Cardiac fibroblast (primary cell): Measurements from ENCODE around the gene HBS1L.

ENCODE experiments used
- DNase-seq, 2 donors: peaks; one replicate each; pipeline versions ENCODE4 v3.0.0 to v3.0.0-alpha.2; 2010; ENCODE audit warnings: low read depth in 2 of 2
- H3K4me3 ChIP-seq, 2 donors: replicated peaks in 1 of 2; 1 replicate in 1 of 2; 2 replicates in 1 of 2; pipeline ENCODE4 v1.5.1; 2011; ENCODE audit warnings: low read depth in 2 of 2, low read length in 2 of 2, mild to moderate bottlenecking in 2 of 2, moderate library complexity in 1 of 2
- TF ChIP-seq, protein P1 (sequence below): IDR thresholded peaks from one replicate; pipeline ENCODE4 v1.5.1; 2011; ENCODE audit warnings: low read depth, mild to moderate bottlenecking, low read length, inconsistent platforms

Gene HBS1L

DNA sequence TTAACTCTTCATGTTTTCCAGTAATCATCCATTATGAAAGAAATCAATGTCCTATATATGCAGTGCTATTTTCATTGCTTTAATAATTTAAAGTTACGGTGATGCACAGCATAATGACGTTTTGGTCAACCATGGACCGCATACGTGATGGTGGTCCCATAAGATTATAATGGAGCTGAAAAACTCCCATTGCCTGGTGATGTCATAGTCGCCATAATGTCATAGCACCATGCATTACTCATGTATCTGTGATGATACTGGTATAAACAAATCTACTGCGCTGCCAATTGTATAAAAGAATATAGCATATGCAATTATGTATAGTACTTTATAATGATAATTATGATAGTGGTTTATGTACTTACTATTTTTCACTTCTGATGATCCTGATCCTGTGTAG, 62.5 kb downstream of the HBS1L start:
- no peak overlapping the region for H3K4me3 ChIP-seq
- TF ChIP-seq, protein P1, sequence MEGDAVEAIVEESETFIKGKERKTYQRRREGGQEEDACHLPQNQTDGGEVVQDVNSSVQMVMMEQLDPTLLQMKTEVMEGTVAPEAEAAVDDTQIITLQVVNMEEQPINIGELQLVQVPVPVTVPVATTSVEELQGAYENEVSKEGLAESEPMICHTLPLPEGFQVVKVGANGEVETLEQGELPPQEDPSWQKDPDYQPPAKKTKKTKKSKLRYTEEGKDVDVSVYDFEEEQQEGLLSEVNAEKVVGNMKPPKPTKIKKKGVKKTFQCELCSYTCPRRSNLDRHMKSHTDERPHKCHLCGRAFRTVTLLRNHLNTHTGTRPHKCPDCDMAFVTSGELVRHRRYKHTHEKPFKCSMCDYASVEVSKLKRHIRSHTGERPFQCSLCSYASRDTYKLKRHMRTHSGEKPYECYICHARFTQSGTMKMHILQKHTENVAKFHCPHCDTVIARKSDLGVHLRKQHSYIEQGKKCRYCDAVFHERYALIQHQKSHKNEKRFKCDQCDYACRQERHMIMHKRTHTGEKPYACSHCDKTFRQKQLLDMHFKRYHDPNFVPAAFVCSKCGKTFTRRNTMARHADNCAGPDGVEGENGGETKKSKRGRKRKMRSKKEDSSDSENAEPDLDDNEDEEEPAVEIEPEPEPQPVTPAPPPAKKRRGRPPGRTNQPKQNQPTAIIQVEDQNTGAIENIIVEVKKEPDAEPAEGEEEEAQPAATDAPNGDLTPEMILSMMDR: no peak
- DNase-seq: no peak

DNA sequence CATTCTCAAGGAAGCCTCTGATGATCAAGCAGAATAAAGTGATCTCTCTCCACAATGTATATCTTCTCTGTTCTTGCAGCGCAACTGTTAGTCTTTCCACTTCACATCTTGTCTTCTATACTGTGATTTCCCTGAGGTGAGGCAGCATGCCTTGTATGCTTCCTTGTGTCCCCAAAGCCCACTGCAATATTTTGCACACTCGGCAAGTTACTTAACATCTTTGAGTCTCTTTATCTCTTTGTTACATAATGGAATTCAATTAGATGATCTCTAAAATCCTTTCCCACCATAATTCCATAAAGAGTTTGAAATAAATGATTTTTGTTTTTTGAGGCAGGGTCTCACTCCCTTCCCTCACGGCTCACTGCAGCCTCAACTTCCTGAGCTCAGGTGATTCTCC, 64.4 kb downstream of the HBS1L start:
- TF ChIP-seq, protein P1: no peak
- no peak overlapping the region for H3K4me3 ChIP-seq
- no peak for DNase-seq

DNA sequence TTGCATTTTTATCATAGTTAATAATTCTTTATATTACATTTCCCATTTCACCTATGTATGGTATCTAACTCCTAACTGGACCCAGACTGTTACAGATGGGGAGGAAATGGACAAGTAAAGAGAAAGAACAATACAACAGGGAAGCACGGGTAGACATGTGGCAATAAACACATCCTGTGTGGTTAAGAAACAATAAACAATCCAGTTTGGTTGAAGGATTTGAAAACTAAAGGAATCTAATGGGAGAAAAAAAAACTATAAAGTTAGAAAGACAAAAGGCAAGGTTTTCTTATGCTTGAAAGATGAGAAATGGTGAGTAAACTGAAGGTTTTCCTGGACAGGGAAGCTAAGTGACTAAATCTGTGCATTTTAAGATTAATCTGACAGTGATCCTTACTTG, 69.8 kb downstream of the HBS1L start:
- peak; percentile 19 to 67 for DNase-seq
- TF ChIP-seq, protein P1: no peak
- no peak overlapping the region for H3K4me3 ChIP-seq

DNA sequence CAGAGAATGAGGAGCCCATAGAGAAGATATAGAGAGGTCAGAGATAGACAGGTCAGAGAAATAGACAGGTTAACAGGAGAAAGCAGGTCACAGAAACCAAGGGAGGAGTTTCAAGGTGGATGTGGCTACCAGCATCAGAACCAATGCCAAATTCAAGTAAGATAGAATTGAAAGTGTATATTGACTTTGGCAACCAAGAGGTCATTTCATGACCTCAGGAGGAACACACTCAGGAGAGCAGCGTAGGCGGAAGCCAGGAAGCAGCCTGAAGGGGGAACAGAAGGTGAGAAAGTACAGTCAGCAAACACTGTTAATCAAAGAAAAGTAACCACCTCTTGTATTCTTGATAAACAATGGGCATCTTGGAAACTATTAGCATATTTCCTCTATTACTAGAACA, 70.8 kb downstream of the HBS1L start:
- H3K4me3 ChIP-seq: no peak overlapping the region
- TF ChIP-seq, protein P1: no peak
- no peak for DNase-seq

DNA sequence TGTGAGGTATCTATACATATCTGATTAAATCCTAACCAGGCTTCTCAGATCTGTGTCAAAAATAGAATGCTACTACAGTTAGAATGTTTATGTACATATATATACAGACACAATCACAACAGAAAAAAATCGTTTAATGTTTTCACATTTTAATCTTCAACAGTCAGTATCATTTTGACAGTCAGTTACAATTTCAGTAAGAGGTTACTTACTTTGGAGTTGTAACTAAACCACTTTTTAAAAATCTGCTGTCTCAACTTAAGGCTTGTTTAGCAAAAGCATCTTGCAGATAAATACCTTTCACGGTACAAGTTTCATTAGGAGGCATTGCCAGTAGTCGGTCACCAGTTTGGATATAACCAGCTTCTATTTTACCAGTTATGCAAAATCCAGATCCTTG, 72.5 kb downstream of the HBS1L start:
- TF ChIP-seq, protein P1: no peak
- H3K4me3 ChIP-seq: no peak overlapping the region
- DNase-seq: no peak

DNA sequence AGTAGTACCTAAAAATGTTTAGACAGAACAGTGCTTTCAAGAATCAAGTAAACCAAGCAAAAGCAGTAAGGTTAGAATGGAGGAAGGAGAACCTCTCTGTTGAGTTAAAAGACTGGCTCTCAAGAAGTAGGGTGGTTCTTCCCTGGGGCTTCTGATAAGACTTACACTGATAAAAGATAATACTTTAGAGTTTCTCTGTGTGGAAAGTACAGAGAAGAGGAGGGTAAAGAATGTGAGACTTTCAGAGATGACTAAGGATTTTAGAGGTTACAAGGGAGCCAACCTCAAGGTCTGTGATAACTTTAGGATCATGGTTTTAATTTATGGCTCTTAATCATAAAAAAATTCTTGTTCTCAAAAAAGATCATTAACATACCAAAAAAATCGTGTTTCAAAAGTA, 73.8 kb downstream of the HBS1L start:
- no peak overlapping the region for H3K4me3 ChIP-seq
- DNase-seq: no peak
- TF ChIP-seq, protein P1: no peak

DNA sequence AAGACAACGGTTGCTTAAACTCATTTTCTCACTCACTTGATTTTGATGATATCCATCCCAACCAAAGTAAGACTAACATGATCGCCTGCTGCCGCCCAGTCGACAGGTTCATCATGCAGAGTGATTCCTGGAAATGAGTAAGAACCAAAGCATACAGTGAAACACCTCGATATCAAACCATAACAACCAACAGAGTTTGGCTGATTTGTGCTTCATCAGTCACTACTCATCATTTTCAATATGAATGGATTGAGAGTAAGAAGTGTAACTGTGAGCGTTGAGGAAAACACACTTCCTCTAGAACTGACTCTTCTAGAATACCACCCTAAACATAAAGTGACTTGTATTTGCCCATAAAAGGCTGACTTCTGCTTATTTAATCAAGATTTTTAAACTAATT, 75.5 kb downstream of the HBS1L start:
- TF ChIP-seq, protein P1: no peak
- no peak overlapping the region for H3K4me3 ChIP-seq
- DNase-seq: no peak
